Measurements from ENCODE around the gene ETV5. TPM values are rescaled to one million over a fixed set of nuclear protein-coding genes. Genes with fewer than 3 reads are reported as not detected.
A peak's percentile ranks its signal among the peaks of the same experiment; 100 is the strongest.

ETV5 gene
- total RNA-seq, 6 experiments from 2014 or later, result 4.5 to 15.4 (median 8.2) TPM

DNA sequence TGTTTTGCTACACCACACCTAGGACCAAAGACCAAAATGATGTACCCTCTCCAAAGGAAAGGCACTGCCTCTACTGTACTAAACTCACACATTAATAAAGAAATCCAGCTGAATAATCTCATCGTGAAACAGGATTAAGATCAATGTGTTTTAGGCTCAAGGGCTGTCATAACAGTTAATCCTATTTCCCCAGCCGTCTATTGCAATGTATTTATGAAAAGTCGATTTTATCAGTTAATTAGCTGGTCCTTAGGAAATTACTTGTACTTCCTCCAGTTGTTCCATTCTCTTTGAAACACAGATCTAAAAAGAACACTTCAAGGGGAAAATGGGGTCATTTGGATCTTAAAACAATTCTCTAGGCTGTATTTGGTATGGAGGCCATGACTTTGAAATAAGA, 8.5 kb downstream of the ETV5 start:
- 72% methylated on average over 3 of the region's 3 CpGs for WGBS (ENCODE audit: insufficient coverage, low coverage, low lambda C conversion rate, missing lambda C conversion rate)
- Histone ChIP-seq H3K27ac (no peak overlapping the region), H3K36me3 (no peaks in the 10 kb centered on the region), H3K4me3 (no peak overlapping the region), H3K4me1 (peaks cover 0 to 33% (median 4%) of the 10 kb centered on the region in 4 donors), H3K27me3 (no peaks in the 10 kb centered on the region), H3K9me3 (no peaks in the 10 kb centered on the region)
- DNase-seq (no peak), ATAC-seq (no peak)
- no peak for TF ChIP-seq POLR2A (IDR thresholded peaks at IDR 0.05)
- TF ChIP-seq, protein P1, sequence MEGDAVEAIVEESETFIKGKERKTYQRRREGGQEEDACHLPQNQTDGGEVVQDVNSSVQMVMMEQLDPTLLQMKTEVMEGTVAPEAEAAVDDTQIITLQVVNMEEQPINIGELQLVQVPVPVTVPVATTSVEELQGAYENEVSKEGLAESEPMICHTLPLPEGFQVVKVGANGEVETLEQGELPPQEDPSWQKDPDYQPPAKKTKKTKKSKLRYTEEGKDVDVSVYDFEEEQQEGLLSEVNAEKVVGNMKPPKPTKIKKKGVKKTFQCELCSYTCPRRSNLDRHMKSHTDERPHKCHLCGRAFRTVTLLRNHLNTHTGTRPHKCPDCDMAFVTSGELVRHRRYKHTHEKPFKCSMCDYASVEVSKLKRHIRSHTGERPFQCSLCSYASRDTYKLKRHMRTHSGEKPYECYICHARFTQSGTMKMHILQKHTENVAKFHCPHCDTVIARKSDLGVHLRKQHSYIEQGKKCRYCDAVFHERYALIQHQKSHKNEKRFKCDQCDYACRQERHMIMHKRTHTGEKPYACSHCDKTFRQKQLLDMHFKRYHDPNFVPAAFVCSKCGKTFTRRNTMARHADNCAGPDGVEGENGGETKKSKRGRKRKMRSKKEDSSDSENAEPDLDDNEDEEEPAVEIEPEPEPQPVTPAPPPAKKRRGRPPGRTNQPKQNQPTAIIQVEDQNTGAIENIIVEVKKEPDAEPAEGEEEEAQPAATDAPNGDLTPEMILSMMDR (IDR thresholded peaks at IDR 0.05), result no peak
- intact Hi-C loops (cut with DNase I), result no loop called here

DNA sequence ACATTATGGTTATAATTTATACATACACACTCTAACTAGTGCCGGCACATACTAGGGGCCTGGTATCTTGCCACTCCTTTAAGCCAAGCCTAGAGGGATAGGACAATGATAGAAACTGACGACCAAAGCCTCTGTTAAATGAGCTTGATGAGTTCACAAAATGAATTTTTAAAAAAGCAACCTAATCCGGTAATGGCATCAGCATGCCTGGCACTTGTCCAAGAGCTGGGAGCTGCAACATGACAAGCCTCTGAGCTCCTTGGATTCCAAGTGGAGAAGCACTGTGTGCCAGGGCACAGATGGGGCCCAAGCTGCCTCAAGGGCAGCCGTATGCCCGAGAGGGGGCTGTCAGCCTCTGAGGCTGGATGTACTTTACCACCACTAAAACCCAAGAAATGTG, 9.7 kb downstream of the ETV5 start:
- no peaks in the 10 kb centered on the region for H3K36me3 ChIP-seq
- no peak overlapping the region for H3K27ac ChIP-seq
- H3K4me3 ChIP-seq, result no peak overlapping the region
- peaks cover 0 to 33% (median 4%) of the 10 kb centered on the region in 4 donors for H3K4me1 ChIP-seq
- DNase-seq (no peak), ATAC-seq (no peak)
- H3K27me3 ChIP-seq, result no peaks in the 10 kb centered on the region
- TF ChIP-seq, protein P1 (IDR thresholded peaks at IDR 0.05), result no peak
- TF ChIP-seq POLR2A (IDR thresholded peaks at IDR 0.05), result no peak
- intact Hi-C loops (cut with DNase I), result loop anchor here in 1 of 2 donors (5.0 kb wide), 1 partner anchor 143 kb away; no protein-coding TSS in a partner anchor
- 72% methylated on average over 3 of the region's 5 CpGs for WGBS (ENCODE audit: insufficient coverage, low coverage, low lambda C conversion rate, missing lambda C conversion rate)
- H3K9me3 ChIP-seq, result no peaks in the 10 kb centered on the region

- ATAC-seq, result no peak
Measured at GRCh38 chr3:186098740-186099139, 10.1 kb downstream of the ETV5 start.

GRCh38 chr3:186097663-186098451, 11.0 kb downstream of the ETV5 start:
- Histone ChIP-seq H3K4me3 (peak overlapping the region; percentile 14 to 40 (median 35)), H3K36me3 (no peaks in the 10 kb centered on the region), H3K27me3 (no peaks in the 10 kb centered on the region), H3K4me1 (peaks cover 0 to 38% (median 4%) of the 10 kb centered on the region in 4 donors), H3K9me3 (no peaks in the 10 kb centered on the region), H3K27ac (peak overlapping the region in 2 of 3 donors; percentile 17 to 35)
- under 1% methylated on average over 7 of the region's 16 CpGs for WGBS (ENCODE audit: insufficient coverage, low coverage, low lambda C conversion rate, missing lambda C conversion rate)
- ATAC-seq, result peak; percentile 93 to 97 (median 96)
- TF ChIP-seq POLR2A (IDR thresholded peaks at IDR 0.05), result no peak
- TF ChIP-seq, protein P1 (IDR thresholded peaks at IDR 0.05), result no peak
- intact Hi-C loops (cut with DNase I), result loop anchor here in 1 of 2 donors (5.0 kb wide), 1 partner anchor 144 kb away; no protein-coding TSS in a partner anchor
- peak; percentile 55 to 85 (median 70) for DNase-seq

More at GRCh38 chr3:186098740-186099139, 10.1 kb downstream of the ETV5 start:
- Histone ChIP-seq H3K27ac (no peak overlapping the region), H3K9me3 (no peaks in the 10 kb centered on the region), H3K4me1 (peaks cover 0 to 34% (median 4%) of the 10 kb centered on the region in 4 donors), H3K27me3 (no peaks in the 10 kb centered on the region), H3K36me3 (no peaks in the 10 kb centered on the region), H3K4me3 (no peak overlapping the region)
- DNase-seq, result no peak
- intact Hi-C loops (cut with DNase I), result loop anchor here in 1 of 2 donors (5.0 kb wide), 1 partner anchor 144 kb away; no protein-coding TSS in a partner anchor
- TF ChIP-seq, protein P1 (IDR thresholded peaks at IDR 0.05), result no peak
- TF ChIP-seq POLR2A (IDR thresholded peaks at IDR 0.05), result no peak
- 64% methylated on average over 3 of the region's 3 CpGs for WGBS (ENCODE audit: insufficient coverage, low coverage, low lambda C conversion rate, missing lambda C conversion rate)

Measured in right lobe of liver (tissue), 6 donors.